Activated CD8-positive, alpha-beta T cell treated with anti-CD3 and anti-CD28 coated beads for 36 hours (primary cell): ENCODE measurements around the gene CCDC136. TPM values are rescaled to one million over a fixed set of nuclear protein-coding genes. Genes with fewer than 3 reads are reported as not detected.

ENCODE experiments used
- ATAC-seq: fragments of 200-7000 bp; cut with Tn5 transposase; one replicate; pipeline ENCODE4 v1.10.0; 2021; ENCODE audit warnings: mild to moderate bottlenecking, moderate library complexity
- CTCF ChIA-PET: fragments of 350-600 bp; sonication (Branson Sonifier 250); formaldehyde crosslinking; loops from one replicate; lab custom pipeline; 2021; ENCODE audit warnings: antibody characterized with exemption; lab: Charles Lee
- POLR2A ChIA-PET: fragments of 350-600 bp; sonication (Branson Sonifier 250); formaldehyde crosslinking; loops from one replicate; lab custom pipeline; 2021; ENCODE audit warnings: antibody characterized with exemption; lab: Charles Lee
- DNase-seq: peaks from one replicate; pipeline ENCODE4 v3.0.0-alpha.2; 2020
- H3K27ac Mint-ChIP-seq: one replicate; pipeline ENCODE4 v1.8.0; 2021; ENCODE audit warnings: mild to moderate bottlenecking, mixed read lengths
- H3K27me3 Mint-ChIP-seq: one replicate; pipeline ENCODE4 v1.8.0; 2021; ENCODE audit warnings: mixed read lengths
- H3K36me3 Mint-ChIP-seq: one replicate; pipeline ENCODE4 v1.8.0; 2021; ENCODE audit warnings: low read depth, mixed read lengths
- H3K4me1 Mint-ChIP-seq: one replicate; pipeline ENCODE4 v1.8.0; 2021; ENCODE audit warnings: low read depth, mixed read lengths
- H3K4me3 Mint-ChIP-seq: one replicate; pipeline ENCODE4 v1.8.0; 2021; ENCODE audit warnings: mild to moderate bottlenecking, moderate library complexity, mixed read lengths
- H3K9me3 Mint-ChIP-seq: one replicate; pipeline ENCODE4 v1.8.0; 2021; ENCODE audit warnings: mixed read lengths
- CTCF ChIP-seq: fragments of 200-600 bp; IDR thresholded peaks from one replicate; pipeline ENCODE4 v1.8.0; 2022; ENCODE audit warnings: antibody characterized with exemption, mild to moderate bottlenecking
- intact Hi-C: fragments of 100-400 bp; cut with micrococcal nuclease; formaldehyde crosslinking; loops from one replicate; pipeline ENCODE4 v1.10.0; 2022
- total RNA-seq, 2 experiments: library from RNA; stranded (reverse); gene quantifications; one replicate each; pipeline ENCODE4 v1.2.3, GENCODE V29; 2021

Gene CCDC136
- total RNA-seq, 2 experiments from 2014 or later = 7.6 to 9.6 TPM

DNA sequence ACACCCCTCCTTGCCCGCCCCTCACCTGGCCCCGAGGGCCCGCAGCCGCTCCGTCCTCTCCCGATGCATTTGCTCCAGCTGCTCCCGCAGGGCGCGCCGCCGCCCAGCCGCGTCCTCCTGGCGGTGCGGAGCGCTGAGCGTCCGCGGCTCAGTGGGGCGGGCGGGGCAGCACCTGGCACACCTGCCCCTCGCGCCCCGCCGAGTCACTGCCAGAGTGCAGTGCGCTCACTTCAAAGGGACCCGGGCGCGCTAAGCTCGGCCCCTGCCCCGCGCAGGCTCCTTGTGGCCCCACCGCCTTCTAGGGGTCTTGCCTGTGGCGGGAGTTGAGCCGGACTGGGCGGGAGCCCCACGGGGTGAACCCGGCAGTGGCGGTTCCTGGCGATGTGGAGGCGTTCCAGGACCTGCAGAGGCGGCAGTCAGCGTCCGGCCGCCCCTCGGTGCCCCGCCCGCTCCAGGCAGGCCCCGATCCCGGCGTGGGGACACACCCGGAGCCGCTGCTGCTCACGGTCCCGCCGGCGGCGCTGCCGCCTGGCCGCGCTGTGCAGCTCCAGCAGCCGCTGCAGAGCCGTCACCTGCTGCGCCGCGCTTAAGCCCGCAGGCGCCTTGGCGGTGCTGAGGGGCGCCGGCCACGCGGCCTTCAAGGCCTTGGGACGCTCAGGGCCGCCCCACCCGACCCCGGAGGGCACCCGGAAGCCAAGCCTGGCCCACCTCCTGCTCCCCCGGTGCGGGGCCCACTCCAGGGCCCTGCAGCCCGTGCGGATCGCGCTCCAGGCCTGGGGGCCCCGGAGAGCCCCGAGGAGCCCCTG lies 77.6 kb downstream of the CCDC136 start:
- peak; percentile 52 for DNase-seq
- Mint-ChIP-seq H3K9me3 (no peaks in the 10 kb centered on the region), H3K36me3 (peaks cover 8% of the 10 kb centered on the region), H3K27me3 (peaks cover 3% of the 10 kb centered on the region), H3K27ac (no peak overlapping the region), H3K4me1 (peaks cover 16% of the 10 kb centered on the region), H3K4me3 (peak overlapping the region; percentile 50)
- CTCF ChIA-PET = interaction anchor here (1.0 to 3.3 kb wide), 6 partner anchors 10 to 223 kb away, joined by 3 to 26 read pairs (median 3); no protein-coding TSS in a partner anchor
- no peak for TF ChIP-seq CTCF
- POLR2A ChIA-PET = interaction anchor here (0.5 to 1.6 kb wide), 9 partner anchors 12 to 131 kb away, joined by 3 to 4 read pairs (median 3); no protein-coding TSS in a partner anchor
- intact Hi-C loops = no loop called here
- peak; percentile 85 for ATAC-seq

- intact Hi-C loops = loop anchor here (10.0 kb wide), 1 partner anchor 255 kb away; no protein-coding TSS in a partner anchor
- POLR2A ChIA-PET = interaction anchor here (1.0 kb wide), 2 partner anchors 11 to 37 kb away, joined by 3 to 4 read pairs; no protein-coding TSS in a partner anchor
- Mint-ChIP-seq H3K4me1 (peaks cover 12% of the 10 kb centered on the region), H3K36me3 (peaks cover 7% of the 10 kb centered on the region), H3K4me3 (peak overlapping the region; percentile 59), H3K27ac (no peak overlapping the region), H3K27me3 (peaks cover 3% of the 10 kb centered on the region), H3K9me3 (no peaks in the 10 kb centered on the region)
- CTCF ChIA-PET = interaction anchor here (1.1 to 3.3 kb wide), 4 partner anchors 13 to 85 kb away, joined by 3 to 26 read pairs (median 12); no protein-coding TSS in a partner anchor
- TF ChIP-seq CTCF = no peak
- DNase-seq (peak; percentile 46), ATAC-seq (peak; percentile 58)
Observed at GRCh38 chr7:128869944-128870285, 78.1 kb downstream of the CCDC136 start.

DNA sequence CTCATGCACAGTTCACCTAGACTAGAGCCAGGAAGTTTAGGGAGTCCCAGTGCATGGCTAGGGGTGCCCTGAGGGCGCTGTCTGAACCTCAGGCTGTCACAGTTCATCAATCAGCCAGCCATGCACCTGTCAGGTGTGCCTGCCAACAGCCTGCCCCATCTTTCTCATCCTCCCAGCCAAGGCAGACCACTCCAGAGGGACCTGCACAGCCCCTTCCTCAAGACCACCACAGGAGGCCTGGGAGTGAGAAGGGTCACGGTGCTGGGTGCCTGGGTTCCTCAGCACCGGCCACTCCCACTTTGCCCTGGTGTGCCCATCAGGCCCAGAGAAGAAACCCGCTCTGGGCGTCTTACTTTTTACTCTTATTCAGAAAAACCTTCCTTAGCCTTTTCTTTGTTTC lies 79.3 kb downstream of the CCDC136 start:
- POLR2A ChIA-PET = no interaction called here
- Mint-ChIP-seq H3K9me3 (no peaks in the 10 kb centered on the region), H3K27me3 (peaks cover 3% of the 10 kb centered on the region), H3K4me1 (peaks cover 6% of the 10 kb centered on the region), H3K27ac (no peak overlapping the region), H3K4me3 (peak overlapping the region; percentile 9), H3K36me3 (peaks cover 2% of the 10 kb centered on the region)
- CTCF ChIA-PET = interaction anchor here (1.0 to 3.3 kb wide), 2 partner anchors 12 to 37 kb away, joined by 3 to 20 read pairs; no protein-coding TSS in a partner anchor
- DNase-seq (no peak), ATAC-seq (no peak)
- intact Hi-C loops = loop anchor here (10.0 kb wide), 1 partner anchor 256 kb away; no protein-coding TSS in a partner anchor
- TF ChIP-seq CTCF = no peak

Other genes with a start within 250 kb of the CCDC136 start
- under 1 TPM in 1 of 2 experiments, not detected in 1; 0.25 TPM for gene GARIN1A, start 119.7 kb upstream of the CCDC136 start, total RNA-seq
- gene CALU, start 52.6 kb upstream of the CCDC136 start, total RNA-seq = 10 to 100 TPM; 30.9 to 33.1 TPM
- not detected for gene OPN1SW, start 16.2 kb upstream of the CCDC136 start, total RNA-seq
- under 1 TPM; 0.14 to 0.16 TPM for gene FLNC, start 38.4 kb downstream of the CCDC136 start, total RNA-seq
- 100 to 1,000 TPM; 109 to 113 TPM for gene ATP6V1F, start 70.9 kb downstream of the CCDC136 start, total RNA-seq
- gene KCP, start 118.7 kb downstream of the CCDC136 start, total RNA-seq = not detected
- gene IRF5, start 146.0 kb downstream of the CCDC136 start, total RNA-seq = 1 to 10 TPM; 6.5 to 7.7 TPM